HG02852 (cell line): Measurements from ENCODE around the gene AGXT2.
"Not testable (repeated sequence)": the region's sequence is repeated elsewhere in the genome, so short reads cannot be mapped to it uniquely, and the experiment has no call there.

Experiments used
- ATAC-seq: cut with Tn5 transposase; IDR thresholded peaks from one replicate; pipeline ENCODE4 v1.9.1; 2021; ENCODE audit warnings: mild to moderate bottlenecking, moderate library complexity; ENCODE audit not compliant: unreplicated experiment

AGXT2 gene

GRCh38 chr5:35056686-35057085, 8.9 kb upstream of the AGXT2 start:
- no peak for ATAC-seq

DNA sequence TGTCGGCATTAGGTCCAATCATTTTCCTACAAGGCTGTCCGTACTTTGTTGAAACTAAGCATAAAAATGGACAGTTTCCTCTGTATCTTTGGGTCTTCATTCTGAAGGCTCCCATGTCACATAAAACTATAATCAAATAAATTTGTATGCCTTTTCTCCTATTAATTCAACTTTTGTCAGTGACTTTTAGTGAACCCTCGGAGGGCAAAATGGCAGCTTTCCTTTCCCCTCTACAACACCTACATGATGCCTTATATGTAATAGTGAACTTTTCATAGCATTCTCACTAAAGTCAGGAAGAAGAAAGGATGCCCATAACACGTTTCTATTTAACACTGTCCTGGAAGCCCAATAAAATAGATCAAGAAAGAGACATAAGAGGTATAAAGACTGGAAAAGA, 5.1 kb upstream of the AGXT2 start:
- ATAC-seq = no peak

DNA sequence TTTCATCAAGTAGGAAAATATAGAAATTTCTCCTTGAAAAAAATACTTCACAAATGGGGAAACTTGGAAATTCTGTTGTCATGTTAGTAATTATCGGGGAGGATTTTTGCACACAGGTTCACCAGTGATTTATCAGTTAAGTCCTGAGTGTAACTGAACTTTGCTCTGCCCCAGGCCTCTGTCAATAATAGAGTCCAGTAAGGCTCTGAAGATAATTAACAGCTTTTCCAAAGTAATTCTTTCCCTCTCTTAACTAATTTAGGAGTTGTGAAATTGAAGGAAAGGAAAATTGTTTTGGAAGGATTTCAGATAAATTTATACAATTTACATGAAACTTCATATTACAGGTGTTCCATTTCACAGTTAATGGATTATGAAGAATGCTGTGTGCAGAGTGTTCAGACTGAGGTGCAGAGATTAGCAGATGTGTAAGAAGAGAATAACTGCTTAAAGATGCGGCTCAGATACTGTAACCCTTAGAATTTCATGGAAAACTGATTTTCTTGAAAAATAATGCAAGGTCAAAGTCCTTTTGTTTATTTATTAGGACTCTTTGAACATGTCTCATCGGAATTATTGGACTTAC, 2.9 kb upstream of the AGXT2 start:
- ATAC-seq = no peak

DNA sequence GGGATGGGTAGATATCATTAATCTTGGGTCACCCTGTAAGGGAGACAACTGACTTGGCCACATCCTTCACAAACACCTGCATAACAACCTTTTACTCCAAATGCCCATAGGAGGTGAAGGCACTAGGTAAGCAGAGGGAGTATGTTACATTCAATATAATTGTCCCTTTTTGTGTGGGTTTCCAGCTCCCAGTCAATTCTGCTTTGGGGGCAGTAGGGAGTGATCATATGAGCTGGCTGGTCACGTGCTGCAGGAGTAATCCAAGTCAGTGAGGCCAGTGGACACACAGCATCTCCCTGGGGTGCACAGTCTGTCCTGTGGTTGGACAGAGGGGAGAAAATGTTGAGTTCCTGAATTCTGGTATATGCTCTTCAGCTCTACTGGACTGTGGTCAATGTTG, 1.2 kb upstream of the AGXT2 start:
- no peak for ATAC-seq

DNA sequence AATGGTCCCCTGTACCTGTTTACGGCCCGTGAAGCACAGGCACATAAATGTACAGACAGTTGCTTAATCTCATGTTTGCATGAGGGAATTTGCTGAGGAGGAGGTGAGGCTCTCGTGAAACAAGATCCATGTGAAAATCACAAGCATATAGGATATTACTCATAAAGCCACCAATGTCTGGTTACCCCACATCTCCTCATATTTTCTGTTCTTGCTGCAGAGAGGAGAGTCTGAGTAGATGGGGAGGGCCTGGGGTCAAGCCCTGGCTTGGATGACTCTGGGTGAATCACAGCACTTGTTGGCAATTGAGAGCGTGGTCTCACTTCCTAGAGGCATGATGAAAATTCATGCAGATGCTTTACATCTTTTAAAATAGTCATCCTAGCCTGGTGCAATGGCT, 975 bp downstream of the AGXT2 start:
- ATAC-seq = no peak

DNA sequence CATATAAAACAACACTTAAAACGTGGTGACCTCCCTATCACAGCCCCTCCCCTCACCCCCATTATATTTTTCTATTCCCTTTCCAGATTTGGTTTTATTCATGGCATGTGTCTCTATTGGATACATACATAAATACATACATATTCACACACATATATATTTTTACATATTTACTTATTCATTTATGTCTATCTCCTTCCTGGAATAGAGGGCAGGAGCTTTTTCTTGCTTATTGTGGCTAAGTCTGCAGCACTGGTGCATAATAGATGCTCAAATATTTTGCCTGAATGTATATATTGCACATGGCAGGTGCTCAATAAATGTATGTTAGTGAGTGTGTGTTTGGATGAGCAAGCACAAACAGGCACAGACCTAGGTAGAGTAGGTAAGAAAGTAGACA, 2.5 kb downstream of the AGXT2 start:
- ATAC-seq = no peak

DNA sequence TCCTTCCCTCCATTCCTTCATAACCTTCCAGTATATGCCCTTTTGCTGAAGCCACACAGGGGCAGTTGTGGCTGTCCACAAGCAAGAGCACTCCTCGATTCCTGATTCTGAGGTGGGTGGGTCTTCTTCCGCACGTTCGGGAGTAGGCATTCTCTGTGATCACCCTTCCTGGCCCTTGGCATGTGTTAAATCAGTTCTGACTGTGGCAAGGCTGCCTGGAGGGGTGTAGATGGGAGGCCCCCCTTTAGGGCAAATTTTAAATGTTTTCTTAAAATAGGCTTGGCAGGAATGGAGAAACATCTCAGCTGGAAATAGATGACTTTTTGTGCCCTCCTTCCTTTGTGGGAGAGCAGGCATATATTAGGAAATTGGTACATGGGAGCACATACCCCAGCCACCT, 3.1 kb downstream of the AGXT2 start:
- no peak for ATAC-seq

- ATAC-seq = no peak
Measured at GRCh38 chr5:35042781-35043180, 5.0 kb downstream of the AGXT2 start.

GRCh38 chr5:35041261-35041660, 6.5 kb downstream of the AGXT2 start:
- ATAC-seq = no peak

- no peak for ATAC-seq
Measured at GRCh38 chr5:35038891-35039290, 8.9 kb downstream of the AGXT2 start.

GRCh38 chr5:35036536-35036935, 11.2 kb downstream of the AGXT2 start:
- ATAC-seq = no peak

GRCh38 chr5:35035929-35036328, 11.8 kb downstream of the AGXT2 start:
- ATAC-seq = not testable (repeated sequence)

- ATAC-seq = no peak
Measured at GRCh38 chr5:35035271-35035670, 12.5 kb downstream of the AGXT2 start.

DNA sequence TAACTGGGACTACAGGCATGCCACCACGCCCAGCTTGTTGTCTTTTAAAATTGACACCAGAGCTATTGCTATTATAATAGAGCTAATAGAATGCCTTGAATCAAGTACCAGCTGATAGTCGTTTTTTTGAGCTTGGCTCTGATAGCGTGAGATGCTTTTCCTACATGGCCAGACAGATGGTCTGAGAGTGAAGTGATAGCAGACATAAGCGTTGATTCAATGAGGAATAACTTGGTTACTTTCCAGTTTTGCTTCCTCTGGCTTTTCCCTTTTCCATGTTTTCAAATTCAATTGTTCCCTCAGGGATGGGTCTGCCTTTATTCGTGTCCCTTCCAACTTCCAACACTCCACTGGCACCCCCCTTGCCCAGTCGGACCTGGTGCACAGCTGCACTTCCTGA, 15.4 kb downstream of the AGXT2 start:
- ATAC-seq = no peak

GRCh38 chr5:35031276-35031675, 16.5 kb downstream of the AGXT2 start:
- no peak for ATAC-seq

- no peak for ATAC-seq
Measured at GRCh38 chr5:35030426-35031100, 17.2 kb downstream of the AGXT2 start.

DNA sequence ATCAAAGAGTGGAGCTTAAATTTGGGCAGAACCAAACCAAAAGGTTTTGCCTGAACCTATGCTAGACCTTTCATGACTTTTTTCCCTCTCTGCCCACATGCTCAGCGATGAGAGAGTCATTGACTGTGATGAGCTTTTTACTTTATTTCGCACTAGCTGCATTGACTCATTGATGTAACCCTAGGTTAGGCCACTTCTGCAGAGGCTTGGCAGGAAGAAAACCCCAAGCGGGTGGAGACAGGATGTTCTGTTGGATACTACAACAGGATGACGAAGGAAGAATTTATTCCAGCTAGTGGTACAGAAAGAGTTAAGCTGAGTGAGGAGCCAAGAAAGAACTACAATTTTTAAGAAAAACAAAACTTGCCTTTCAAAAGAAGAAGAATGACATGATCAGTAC, 18.4 kb downstream of the AGXT2 start:
- ATAC-seq = no peak

- no peak for ATAC-seq
Measured at GRCh38 chr5:35026941-35027340, 20.8 kb downstream of the AGXT2 start.

GRCh38 chr5:35026280-35026840, 21.4 kb downstream of the AGXT2 start:
- no peak for ATAC-seq

DNA sequence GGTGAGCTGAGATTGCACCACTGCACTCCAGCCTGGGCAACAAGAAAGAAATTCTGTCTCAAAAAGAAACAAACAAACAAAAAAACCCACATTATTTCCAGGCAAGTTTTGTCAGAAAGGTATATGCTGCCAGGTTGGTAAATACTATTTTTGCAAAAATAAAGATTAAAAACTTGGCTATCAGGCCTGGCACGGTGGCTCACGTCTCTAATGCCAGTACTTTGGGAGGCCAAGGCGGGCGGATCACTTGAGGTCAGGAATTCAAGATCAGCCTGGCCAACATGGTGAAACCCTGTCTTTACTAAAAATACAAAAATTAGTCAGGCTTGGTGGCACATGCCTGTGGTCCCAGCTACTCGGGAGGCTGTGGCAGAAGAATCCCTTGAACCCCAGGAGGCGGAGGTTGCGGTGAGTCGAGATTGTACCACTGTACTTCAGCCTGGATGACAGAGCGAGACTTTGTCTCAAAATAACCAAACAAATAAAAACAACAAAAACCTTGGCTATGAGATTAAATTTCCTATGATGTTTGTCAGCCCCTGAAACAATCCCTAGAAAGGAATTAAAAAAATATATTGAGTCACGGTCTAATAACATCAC, 22.7 kb downstream of the AGXT2 start:
- ATAC-seq = no peak

- no peak for ATAC-seq
Measured at GRCh38 chr5:35023391-35024178, 24.2 kb downstream of the AGXT2 start.
